WTC11 (cell line): Measurements from ENCODE around the gene CD46. TPM values are rescaled to one million over a fixed set of nuclear protein-coding genes. Genes with fewer than 3 reads are reported as not detected.
"Not testable (repeated sequence)": the region's sequence is repeated elsewhere in the genome, so short reads cannot be mapped to it uniquely, and the experiment has no call there.

ENCODE experiments used
- ATAC-seq: fragments of 200-7000 bp; cut with Tn5 transposase; 2 replicates; pipeline ENCODE4 v1.10.0; 2021; ENCODE audit warnings: mild to moderate bottlenecking, moderate library complexity
- CTCF ChIA-PET: fragments of 300-600 bp; sonication (Branson Sonifier 250); formaldehyde crosslinking; loops from one replicate; lab custom pipeline; 2021; ENCODE audit warnings: antibody characterized with exemption; lab: Charles Lee
- POLR2A ChIA-PET: fragments of 350-600 bp; sonication (Branson Sonifier 250); formaldehyde crosslinking; loops from one replicate; lab custom pipeline; 2021; ENCODE audit warnings: antibody characterized with exemption; lab: Charles Lee
- DNase-seq: peaks from one replicate; pipeline ENCODE4 v3.0.0; 2021; ENCODE audit warnings: low spot score
- H3K27ac Mint-ChIP-seq: 2 replicates; pipeline ENCODE4 v1.8.0; 2021; ENCODE audit warnings: mixed read lengths
- H3K27me3 Mint-ChIP-seq: 2 replicates; pipeline ENCODE4 v1.8.0; 2021; ENCODE audit warnings: low read depth, mild to moderate bottlenecking, moderate library complexity, mixed read lengths
- H3K36me3 Mint-ChIP-seq: 2 replicates; pipeline ENCODE4 v1.8.0; 2021; ENCODE audit warnings: mixed read lengths
- H3K4me1 Mint-ChIP-seq: 2 replicates; pipeline ENCODE4 v1.8.0; 2022; ENCODE audit warnings: mixed read lengths
- H3K4me3 Mint-ChIP-seq: 2 replicates; pipeline ENCODE4 v1.8.0; 2021; ENCODE audit warnings: mild to moderate bottlenecking, moderate library complexity, mixed read lengths
- H3K9me3 Mint-ChIP-seq: 2 replicates; pipeline ENCODE4 v1.8.0; 2021; ENCODE audit warnings: mixed read lengths
- CREM ChIP-seq: sonication (generic); formaldehyde crosslinking; IDR thresholded peaks from 2 replicates; pipeline ENCODE4 v1.8.1; 2022; ENCODE audit warnings: mild to moderate bottlenecking, missing genetic modification reagents, moderate library complexity
- GRHL2 ChIP-seq: fragments of 250-450 bp; sonication (Bioruptor Pico); IDR thresholded peaks from 2 replicates; pipeline ENCODE4 v1.8.0; 2022; ENCODE audit warnings: mild to moderate bottlenecking, moderate library complexity; ENCODE audit not compliant: insufficient replicate concordance, severe bottlenecking
- JAZF1 ChIP-seq: fragments of 250-450 bp; sonication (Bioruptor Pico); IDR thresholded peaks from 2 replicates; pipeline ENCODE4 v1.9.0; 2021; ENCODE audit warnings: moderate library complexity, mild to moderate bottlenecking, inconsistent platforms
- KAT7 ChIP-seq: sonication (generic); formaldehyde crosslinking; IDR thresholded peaks from 2 replicates; pipeline ENCODE4 v1.8.1; 2023; ENCODE audit warnings: missing genetic modification reagents, mild to moderate bottlenecking, borderline replicate concordance
- NFE2L1 ChIP-seq: sonication (generic); formaldehyde crosslinking; IDR thresholded peaks from 2 replicates; pipeline ENCODE4 v1.8.1; 2023; ENCODE audit warnings: missing genetic modification reagents
- NFYB ChIP-seq: sonication (generic); formaldehyde crosslinking; conservative IDR thresholded peaks from 2 replicates; pipeline ENCODE4 v1.8.0; 2022; ENCODE audit warnings: low read depth, missing genetic modification reagents
- NR3C1 ChIP-seq: sonication (generic); formaldehyde crosslinking; conservative IDR thresholded peaks from 2 replicates; pipeline ENCODE4 v1.8.1; 2023; ENCODE audit warnings: low read depth, mild to moderate bottlenecking, missing genetic modification reagents
- TEAD1 ChIP-seq: sonication (generic); formaldehyde crosslinking; IDR thresholded peaks from 2 replicates; pipeline ENCODE4 v1.8.0; 2022; ENCODE audit warnings: mild to moderate bottlenecking, missing genetic modification reagents
- TEAD4 ChIP-seq: sonication (generic); formaldehyde crosslinking; IDR thresholded peaks from 2 replicates; pipeline ENCODE4 v1.8.0; 2022; ENCODE audit warnings: mild to moderate bottlenecking, missing genetic modification reagents
- ZNF416 ChIP-seq: fragments of 250-450 bp; sonication (Bioruptor Pico); IDR thresholded peaks from 2 replicates; pipeline ENCODE4 v1.9.0; 2021; ENCODE audit warnings: mild to moderate bottlenecking, inconsistent platforms
- ZNF671 ChIP-seq: fragments of 250-450 bp; sonication (Bioruptor Pico); IDR thresholded peaks from 2 replicates; pipeline ENCODE4 v1.8.0; 2021; ENCODE audit warnings: mild to moderate bottlenecking
- total RNA-seq: library from RNA; stranded (reverse); gene quantifications from 3 replicates; pipeline ENCODE4 v1.2.3, GENCODE V29; 2021
- TF ChIP-seq, protein P1 (sequence below): sonication (generic); formaldehyde crosslinking; IDR thresholded peaks from 2 replicates; pipeline ENCODE4 v1.8.0; 2022; ENCODE audit warnings: mild to moderate bottlenecking, missing genetic modification reagents
- TF ChIP-seq, protein P2 (sequence below): fragments of 250-450 bp; sonication (Bioruptor Pico); IDR thresholded peaks from 2 replicates; pipeline ENCODE4 v1.9.0; 2021; ENCODE audit warnings: mild to moderate bottlenecking, borderline replicate concordance

CD46 gene
- total RNA-seq, 1 experiment from 2014 or later: 150 TPM

DNA sequence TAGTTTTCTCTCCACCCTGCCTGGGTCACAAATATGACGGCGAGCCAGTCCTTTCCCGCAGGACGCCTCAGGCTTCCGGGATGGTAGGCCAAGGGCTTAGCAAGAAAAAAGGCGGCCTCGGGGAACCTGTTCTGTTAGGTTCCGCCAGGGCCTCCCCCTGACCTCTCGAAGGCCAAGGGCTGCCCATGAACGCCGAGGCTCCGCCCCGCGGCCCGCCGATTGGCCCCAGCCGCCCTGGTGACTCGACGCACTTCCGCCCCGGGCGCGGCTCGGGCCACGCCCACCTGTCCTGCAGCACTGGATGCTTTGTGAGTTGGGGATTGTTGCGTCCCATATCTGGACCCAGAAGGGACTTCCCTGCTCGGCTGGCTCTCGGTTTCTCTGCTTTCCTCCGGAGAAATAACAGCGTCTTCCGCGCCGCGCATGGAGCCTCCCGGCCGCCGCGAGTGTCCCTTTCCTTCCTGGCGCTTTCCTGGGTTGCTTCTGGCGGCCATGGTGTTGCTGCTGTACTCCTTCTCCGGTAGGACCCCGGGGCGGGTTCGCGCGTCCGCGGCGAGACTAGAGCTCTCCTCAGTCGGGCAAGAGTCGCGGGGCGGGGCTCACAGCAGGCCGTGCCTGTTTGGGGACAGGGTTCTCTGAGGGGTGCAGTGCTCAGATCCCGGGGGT is at the start of gene CD46 (continued):
- 0 out of 2 replicates have a peak, but pooled peaks have one; percentile 54 for TF ChIP-seq KAT7
- TF ChIP-seq, protein P1, sequence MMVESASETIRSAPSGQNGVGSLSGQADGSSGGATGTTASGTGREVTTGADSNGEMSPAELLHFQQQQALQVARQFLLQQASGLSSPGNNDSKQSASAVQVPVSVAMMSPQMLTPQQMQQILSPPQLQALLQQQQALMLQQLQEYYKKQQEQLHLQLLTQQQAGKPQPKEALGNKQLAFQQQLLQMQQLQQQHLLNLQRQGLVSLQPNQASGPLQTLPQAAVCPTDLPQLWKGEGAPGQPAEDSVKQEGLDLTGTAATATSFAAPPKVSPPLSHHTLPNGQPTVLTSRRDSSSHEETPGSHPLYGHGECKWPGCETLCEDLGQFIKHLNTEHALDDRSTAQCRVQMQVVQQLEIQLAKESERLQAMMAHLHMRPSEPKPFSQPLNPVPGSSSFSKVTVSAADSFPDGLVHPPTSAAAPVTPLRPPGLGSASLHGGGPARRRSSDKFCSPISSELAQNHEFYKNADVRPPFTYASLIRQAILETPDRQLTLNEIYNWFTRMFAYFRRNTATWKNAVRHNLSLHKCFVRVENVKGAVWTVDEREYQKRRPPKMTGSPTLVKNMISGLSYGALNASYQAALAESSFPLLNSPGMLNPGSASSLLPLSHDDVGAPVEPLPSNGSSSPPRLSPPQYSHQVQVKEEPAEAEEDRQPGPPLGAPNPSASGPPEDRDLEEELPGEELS (CRISPR knock-in tag): peak; percentile 45; the same call in 1 of the 2 replicates
- TF ChIP-seq NFE2L1 (CRISPR knock-in tag): peak; percentile 29; the same call in 1 of the 2 replicates

DNA sequence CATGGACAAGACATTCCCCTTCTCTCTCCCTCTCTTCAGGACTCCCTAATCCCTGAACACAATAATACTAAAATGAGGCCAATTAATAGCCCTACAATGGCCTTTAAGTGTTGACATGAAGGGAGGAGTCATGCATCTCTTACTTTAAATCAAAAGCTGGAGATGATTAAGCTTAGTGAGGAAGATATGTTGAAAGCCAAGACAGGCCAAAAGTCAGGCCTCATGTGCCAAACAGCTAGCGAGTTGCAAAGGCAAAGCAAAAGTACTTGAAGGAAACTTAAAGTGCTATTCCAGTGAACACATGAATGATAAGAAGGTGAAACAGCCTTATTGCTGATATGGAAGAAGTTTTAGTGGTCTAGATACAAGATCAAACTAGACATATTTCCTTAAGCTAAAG is 49.5 kb upstream of the CD46 start:
- ChIA-PET CTCF (interaction anchor here (0.9 to 1.1 kb wide), 2 partner anchors 11 to 120 kb away, joined by 3 read pairs; no protein-coding TSS in a partner anchor), POLR2A (no interaction called here)
- TF ChIP-seq ZNF416 (CRISPR knock-in tag): no peak
- Mint-ChIP-seq H3K4me1 (peaks cover 5% of the 10 kb centered on the region), H3K27ac (no peak overlapping the region), H3K27me3 (no peaks in the 10 kb centered on the region), H3K36me3 (no peaks in the 10 kb centered on the region), H3K4me3 (no peak overlapping the region), H3K9me3 (no peaks in the 10 kb centered on the region)
- no peak for DNase-seq
- no peak for ATAC-seq

DNA sequence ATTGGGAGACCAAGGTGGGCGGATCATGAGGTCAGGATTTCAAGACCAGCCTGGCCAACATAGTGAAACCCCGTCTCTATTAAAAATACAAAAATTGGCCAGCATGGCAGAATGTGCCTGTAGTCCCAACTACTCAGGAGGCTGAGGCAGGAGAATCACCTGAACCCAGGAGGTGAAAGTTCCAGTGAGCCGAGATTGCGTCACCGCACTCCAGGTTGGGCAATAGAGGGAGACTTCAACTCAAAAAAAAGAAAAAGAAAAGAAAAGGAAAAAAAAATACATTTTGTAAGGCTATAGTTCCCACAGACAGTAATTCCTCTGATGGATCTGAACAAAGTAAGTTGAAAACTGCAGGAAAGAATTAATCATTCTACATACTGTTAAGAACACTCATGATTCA is 48.1 kb upstream of the CD46 start:
- Mint-ChIP-seq H3K36me3 (no peaks in the 10 kb centered on the region), H3K4me1 (peaks cover 11% of the 10 kb centered on the region), H3K9me3 (no peaks in the 10 kb centered on the region), H3K4me3 (no peak overlapping the region), H3K27me3 (no peaks in the 10 kb centered on the region), H3K27ac (no peak overlapping the region)
- TF ChIP-seq NFYB (CRISPR knock-in tag): no peak
- TF ChIP-seq NR3C1 (CRISPR knock-in tag): no peak
- no peak for TF ChIP-seq ZNF671 (CRISPR knock-in tag)
- no peak for TF ChIP-seq TEAD1 (CRISPR knock-in tag)
- no peak for TF ChIP-seq GRHL2 (CRISPR knock-in tag)
- no peak for TF ChIP-seq JAZF1
- no peak for TF ChIP-seq CREM
- TF ChIP-seq, protein P2, sequence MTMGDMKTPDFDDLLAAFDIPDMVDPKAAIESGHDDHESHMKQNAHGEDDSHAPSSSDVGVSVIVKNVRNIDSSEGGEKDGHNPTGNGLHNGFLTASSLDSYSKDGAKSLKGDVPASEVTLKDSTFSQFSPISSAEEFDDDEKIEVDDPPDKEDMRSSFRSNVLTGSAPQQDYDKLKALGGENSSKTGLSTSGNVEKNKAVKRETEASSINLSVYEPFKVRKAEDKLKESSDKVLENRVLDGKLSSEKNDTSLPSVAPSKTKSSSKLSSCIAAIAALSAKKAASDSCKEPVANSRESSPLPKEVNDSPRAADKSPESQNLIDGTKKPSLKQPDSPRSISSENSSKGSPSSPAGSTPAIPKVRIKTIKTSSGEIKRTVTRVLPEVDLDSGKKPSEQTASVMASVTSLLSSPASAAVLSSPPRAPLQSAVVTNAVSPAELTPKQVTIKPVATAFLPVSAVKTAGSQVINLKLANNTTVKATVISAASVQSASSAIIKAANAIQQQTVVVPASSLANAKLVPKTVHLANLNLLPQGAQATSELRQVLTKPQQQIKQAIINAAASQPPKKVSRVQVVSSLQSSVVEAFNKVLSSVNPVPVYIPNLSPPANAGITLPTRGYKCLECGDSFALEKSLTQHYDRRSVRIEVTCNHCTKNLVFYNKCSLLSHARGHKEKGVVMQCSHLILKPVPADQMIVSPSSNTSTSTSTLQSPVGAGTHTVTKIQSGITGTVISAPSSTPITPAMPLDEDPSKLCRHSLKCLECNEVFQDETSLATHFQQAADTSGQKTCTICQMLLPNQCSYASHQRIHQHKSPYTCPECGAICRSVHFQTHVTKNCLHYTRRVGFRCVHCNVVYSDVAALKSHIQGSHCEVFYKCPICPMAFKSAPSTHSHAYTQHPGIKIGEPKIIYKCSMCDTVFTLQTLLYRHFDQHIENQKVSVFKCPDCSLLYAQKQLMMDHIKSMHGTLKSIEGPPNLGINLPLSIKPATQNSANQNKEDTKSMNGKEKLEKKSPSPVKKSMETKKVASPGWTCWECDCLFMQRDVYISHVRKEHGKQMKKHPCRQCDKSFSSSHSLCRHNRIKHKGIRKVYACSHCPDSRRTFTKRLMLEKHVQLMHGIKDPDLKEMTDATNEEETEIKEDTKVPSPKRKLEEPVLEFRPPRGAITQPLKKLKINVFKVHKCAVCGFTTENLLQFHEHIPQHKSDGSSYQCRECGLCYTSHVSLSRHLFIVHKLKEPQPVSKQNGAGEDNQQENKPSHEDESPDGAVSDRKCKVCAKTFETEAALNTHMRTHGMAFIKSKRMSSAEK: no peak
- TF ChIP-seq TEAD4 (CRISPR knock-in tag): no peak
- CTCF ChIA-PET: interaction anchor here (0.9 to 1.1 kb wide), 2 partner anchors 10 to 12 kb away, joined by 3 read pairs; no protein-coding TSS in a partner anchor
- POLR2A ChIA-PET: no interaction called here
- DNase-seq: no peak
- ATAC-seq: no peak

DNA sequence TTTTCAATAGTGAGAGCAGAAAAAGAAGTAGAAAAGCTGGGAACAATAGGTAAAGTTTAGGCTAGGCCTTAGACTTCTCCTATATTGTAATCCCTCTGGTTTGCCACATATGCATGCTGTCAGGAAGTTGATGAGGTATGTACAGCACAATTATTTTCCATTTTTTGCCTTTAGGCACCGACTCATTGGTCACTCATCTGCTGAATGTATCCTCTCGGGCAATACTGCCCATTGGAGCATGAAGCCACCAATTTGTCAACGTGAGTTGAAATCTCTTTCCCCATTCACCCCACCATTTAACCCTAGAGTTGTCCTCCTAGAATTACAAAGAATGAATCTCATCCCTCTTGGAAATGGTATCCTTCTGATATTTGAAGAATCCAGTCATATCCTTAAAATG is 43.9 kb upstream of the CD46 start:
- POLR2A ChIA-PET, DNase-seq, H3K27me3 Mint-ChIP-seq, H3K4me1 Mint-ChIP-seq, CTCF ChIA-PET, H3K27ac Mint-ChIP-seq, ATAC-seq, H3K4me3 Mint-ChIP-seq: not testable (repeated sequence)
- H3K36me3 Mint-ChIP-seq: peaks cover 12% of the 10 kb centered on the region; the same call in 1 of the 2 replicates
- peaks cover 19% of the 10 kb centered on the region for H3K9me3 Mint-ChIP-seq
